HepG2 (cell line): Measurements from ENCODE around the gene ZNF530. TPM values are rescaled to one million over a fixed set of nuclear protein-coding genes. Genes with fewer than 3 reads are reported as not detected.

Source experiments
- AKAP8 ChIP-seq: sonication (generic); formaldehyde crosslinking; IDR thresholded peaks from 2 replicates; pipeline ENCODE4 v1.5.1; 2020; ENCODE audit warnings: mild to moderate bottlenecking, missing genetic modification reagents
- GABPB1 ChIP-seq: IDR thresholded peaks from 2 replicates; pipeline ENCODE4 v1.6.1; 2016; ENCODE audit warnings: mild to moderate bottlenecking, missing genetic modification reagents, moderate library complexity, missing compliant biosample characterization
- KLF16 ChIP-seq, 2 experiments: sonication (generic) in 1 of 2; formaldehyde crosslinking in 1 of 2; IDR thresholded peaks; 2 replicates each; pipeline versions ENCODE4 v1.6.1 to v1.8.0; 2016 to 2023; ENCODE audit warnings: missing genetic modification reagents in 2 of 2, missing compliant biosample characterization in 1 of 2
- KMT2B ChIP-seq: IDR thresholded peaks from 2 replicates; pipeline ENCODE4 v1.6.1; 2016; ENCODE audit warnings: missing genetic modification reagents, missing compliant biosample characterization
- PHF20 ChIP-seq: sonication (generic); formaldehyde crosslinking; IDR thresholded peaks from 2 replicates; pipeline ENCODE4 v1.5.0; 2020; ENCODE audit warnings: mild to moderate bottlenecking, missing genetic modification reagents
- PITX1 ChIP-seq: sonication (generic); formaldehyde crosslinking; IDR thresholded peaks from 2 replicates; pipeline ENCODE4 v1.5.1; 2020; ENCODE audit warnings: mild to moderate bottlenecking, missing genetic modification reagents
- SRF ChIP-seq: IDR thresholded peaks from 2 replicates; pipeline ENCODE4 v1.6.1; 2011; ENCODE audit warnings: mild to moderate bottlenecking, low read depth, low read length, moderate library complexity
- TBL1XR1 ChIP-seq: fragments of 150-350 bp; IDR thresholded peaks from 2 replicates; pipeline ENCODE4 v1.6.1; 2014; ENCODE audit warnings: borderline replicate concordance, low read length; ENCODE audit not compliant: partially characterized antibody
- TOE1 ChIP-seq: sonication (generic); formaldehyde crosslinking; IDR thresholded peaks from 2 replicates; pipeline ENCODE4 v1.4.0; 2020; ENCODE audit warnings: mild to moderate bottlenecking, missing genetic modification reagents
- YY1 ChIP-seq: IDR thresholded peaks from 2 replicates; pipeline ENCODE4 v1.6.1; 2011; ENCODE audit warnings: low read length, low read depth, moderate library complexity, mild to moderate bottlenecking; ENCODE audit not compliant: insufficient read depth, insufficient replicate concordance
- ZNF292 ChIP-seq: sonication (generic); formaldehyde crosslinking; IDR thresholded peaks from 2 replicates; pipeline ENCODE4 v1.8.1; 2022; ENCODE audit warnings: mild to moderate bottlenecking, low read depth, missing genetic modification reagents, borderline replicate concordance
- ZNF331 ChIP-seq: sonication (generic); formaldehyde crosslinking; IDR thresholded peaks from 2 replicates; pipeline ENCODE4 v1.4.0; 2020; ENCODE audit warnings: missing genetic modification reagents
- ZNF460 ChIP-seq: sonication (generic); formaldehyde crosslinking; IDR thresholded peaks from 2 replicates; pipeline ENCODE4 v1.5.1; 2020; ENCODE audit warnings: missing genetic modification reagents, mild to moderate bottlenecking, borderline replicate concordance
- ZNF556 ChIP-seq: sonication (generic); formaldehyde crosslinking; IDR thresholded peaks from 2 replicates; pipeline ENCODE4 v1.4.0; 2020; ENCODE audit warnings: mild to moderate bottlenecking, missing genetic modification reagents, borderline replicate concordance
- ZNF605 ChIP-seq: sonication (generic); formaldehyde crosslinking; IDR thresholded peaks from 2 replicates; pipeline ENCODE4 v1.8.0; 2022; ENCODE audit warnings: mild to moderate bottlenecking, missing genetic modification reagents
- ZNF614 ChIP-seq: IDR thresholded peaks from 2 replicates; pipeline ENCODE4 v1.6.1; 2018; ENCODE audit warnings: missing biosample characterization, missing genetic modification reagents, inconsistent platforms, borderline replicate concordance
- ZSCAN21 ChIP-seq: sonication (generic); formaldehyde crosslinking; IDR thresholded peaks from 2 replicates; pipeline ENCODE4 v1.8.0; 2022; ENCODE audit warnings: mild to moderate bottlenecking, missing genetic modification reagents, moderate library complexity, borderline replicate concordance
- polyA plus RNA-seq, 8 experiments: library from polyadenylated mRNA; depleted of rRNA in 3 of 8; stranded (reverse) in 7 of 8; unstranded in 1 of 8; fragments of >200 nt; fragmentation: Illumina TruSeq in 4 of 8; extraction: Trizol in 4 of 8; gene quantifications; 2 replicates each; pipeline versions ENCODE4 v1.2.1 to v1.2.3, GENCODE V29; 2011 to 2016; ENCODE audit warnings: low read depth in 4 of 8, missing spikeins in 1 of 8, mixed read lengths in 1 of 8; ENCODE audit not compliant: insufficient read depth in 1 of 8
- total RNA-seq, 5 experiments: library from RNA; depleted of rRNA; stranded (reverse); fragments of >200 nt; fragmentation: Illumina TruSeq; extraction: Trizol; gene quantifications; 2 replicates each; pipeline ENCODE4 v1.2.3, GENCODE V29; 2016; ENCODE audit warnings: low read depth in 1 of 5
- TF ChIP-seq, protein P1 (sequence below): sonication (generic); formaldehyde crosslinking; IDR thresholded peaks from 2 replicates; pipeline ENCODE4 v1.5.1; 2020; ENCODE audit warnings: missing genetic modification reagents, mild to moderate bottlenecking, borderline replicate concordance
- TF ChIP-seq, protein P2 (sequence below): sonication (generic); formaldehyde crosslinking; IDR thresholded peaks from 2 replicates; pipeline ENCODE4 v1.5.0; 2020; ENCODE audit warnings: missing genetic modification reagents
- TF ChIP-seq, protein P3 (sequence below): sonication (generic); formaldehyde crosslinking; conservative IDR thresholded peaks from 2 replicates; pipeline ENCODE4 v1.8.0; 2022; ENCODE audit warnings: mild to moderate bottlenecking, moderate library complexity, missing genetic modification reagents
- TF ChIP-seq, protein P4 (sequence below): sonication (generic); formaldehyde crosslinking; IDR thresholded peaks from 2 replicates; pipeline ENCODE4; 2020; ENCODE audit warnings: missing genetic modification reagents, mild to moderate bottlenecking, borderline replicate concordance

ZNF530 gene
- total and polyA plus RNA-seq, 2 of the 13 experiments (the other 11 are each of a cell fraction or from before 2014, with no cell fraction given), result 1.1 to 7.8 TPM

DNA sequence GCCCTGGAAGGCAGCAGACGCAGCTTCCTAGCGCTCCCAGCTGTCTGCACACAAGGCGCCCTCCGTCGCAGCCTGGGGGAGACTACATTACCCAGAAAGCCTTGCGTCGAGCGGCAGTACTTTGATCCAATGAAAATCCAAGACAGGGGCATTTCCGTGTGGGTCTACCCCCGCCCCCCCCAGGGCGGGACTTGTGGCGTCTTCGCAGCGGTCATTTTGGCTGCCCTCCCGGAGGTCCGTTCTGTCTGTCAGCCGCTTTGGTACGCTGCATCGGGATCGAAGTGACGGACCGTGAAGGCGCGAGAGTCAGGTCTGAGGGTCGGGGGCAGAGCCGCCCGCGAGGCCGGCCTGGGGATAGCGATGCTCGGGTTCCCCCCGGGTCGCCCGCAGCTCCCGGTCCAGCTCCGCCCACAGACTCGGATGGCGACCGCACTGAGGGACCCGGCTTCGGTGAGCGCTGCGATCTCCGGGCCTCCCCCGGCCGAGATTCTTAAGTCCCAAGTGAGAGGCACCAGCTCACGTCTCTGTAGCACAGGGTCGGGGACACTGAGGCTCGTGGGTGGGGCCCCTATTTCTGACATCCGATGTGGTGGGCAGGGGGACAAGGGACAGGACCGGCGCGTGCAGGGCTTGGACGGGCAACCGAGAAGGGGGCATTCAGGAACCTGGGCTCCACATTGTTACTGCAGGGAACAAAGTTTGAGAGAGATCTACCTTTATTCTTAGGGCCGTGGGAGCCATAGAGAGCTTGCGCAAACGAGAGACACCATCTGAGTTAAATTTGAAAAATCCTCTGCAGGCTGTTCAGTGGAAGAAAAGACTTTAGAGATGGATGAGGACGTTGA, 33.5 kb downstream of the ZNF530 start, which contains the start of gene ZNF211 (continued):
- TF ChIP-seq, protein P1, sequence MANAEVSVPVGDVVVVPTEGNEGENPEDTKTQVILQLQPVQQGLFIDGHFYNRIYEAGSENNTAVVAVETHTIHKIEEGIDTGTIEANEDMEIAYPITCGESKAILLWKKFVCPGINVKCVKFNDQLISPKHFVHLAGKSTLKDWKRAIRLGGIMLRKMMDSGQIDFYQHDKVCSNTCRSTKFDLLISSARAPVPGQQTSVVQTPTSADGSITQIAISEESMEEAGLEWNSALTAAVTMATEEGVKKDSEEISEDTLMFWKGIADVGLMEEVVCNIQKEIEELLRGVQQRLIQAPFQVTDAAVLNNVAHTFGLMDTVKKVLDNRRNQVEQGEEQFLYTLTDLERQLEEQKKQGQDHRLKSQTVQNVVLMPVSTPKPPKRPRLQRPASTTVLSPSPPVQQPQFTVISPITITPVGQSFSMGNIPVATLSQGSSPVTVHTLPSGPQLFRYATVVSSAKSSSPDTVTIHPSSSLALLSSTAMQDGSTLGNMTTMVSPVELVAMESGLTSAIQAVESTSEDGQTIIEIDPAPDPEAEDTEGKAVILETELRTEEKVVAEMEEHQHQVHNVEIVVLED (CRISPR knock-in tag), result peak; percentile 80; the same call in 1 of the 2 replicates
- TF ChIP-seq, protein P2, sequence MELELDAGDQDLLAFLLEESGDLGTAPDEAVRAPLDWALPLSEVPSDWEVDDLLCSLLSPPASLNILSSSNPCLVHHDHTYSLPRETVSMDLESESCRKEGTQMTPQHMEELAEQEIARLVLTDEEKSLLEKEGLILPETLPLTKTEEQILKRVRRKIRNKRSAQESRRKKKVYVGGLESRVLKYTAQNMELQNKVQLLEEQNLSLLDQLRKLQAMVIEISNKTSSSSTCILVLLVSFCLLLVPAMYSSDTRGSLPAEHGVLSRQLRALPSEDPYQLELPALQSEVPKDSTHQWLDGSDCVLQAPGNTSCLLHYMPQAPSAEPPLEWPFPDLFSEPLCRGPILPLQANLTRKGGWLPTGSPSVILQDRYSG (CRISPR knock-in tag), result no peak
- peak; percentile 97 for TF ChIP-seq GABPB1
- TF ChIP-seq PITX1 (CRISPR knock-in tag), result peak; percentile 71; the same call in 1 of the 2 replicates
- no peak for TF ChIP-seq TOE1 (CRISPR knock-in tag)
- no peak; the same call in 1 of the 2 replicates for TF ChIP-seq ZNF460 (CRISPR knock-in tag)
- TF ChIP-seq, protein P3, sequence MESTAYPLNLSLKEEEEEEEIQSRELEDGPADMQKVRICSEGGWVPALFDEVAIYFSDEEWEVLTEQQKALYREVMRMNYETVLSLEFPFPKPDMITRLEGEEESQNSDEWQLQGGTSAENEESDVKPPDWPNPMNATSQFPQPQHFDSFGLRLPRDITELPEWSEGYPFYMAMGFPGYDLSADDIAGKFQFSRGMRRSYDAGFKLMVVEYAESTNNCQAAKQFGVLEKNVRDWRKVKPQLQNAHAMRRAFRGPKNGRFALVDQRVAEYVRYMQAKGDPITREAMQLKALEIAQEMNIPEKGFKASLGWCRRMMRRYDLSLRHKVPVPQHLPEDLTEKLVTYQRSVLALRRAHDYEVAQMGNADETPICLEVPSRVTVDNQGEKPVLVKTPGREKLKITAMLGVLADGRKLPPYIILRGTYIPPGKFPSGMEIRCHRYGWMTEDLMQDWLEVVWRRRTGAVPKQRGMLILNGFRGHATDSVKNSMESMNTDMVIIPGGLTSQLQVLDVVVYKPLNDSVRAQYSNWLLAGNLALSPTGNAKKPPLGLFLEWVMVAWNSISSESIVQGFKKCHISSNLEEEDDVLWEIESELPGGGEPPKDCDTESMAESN (CRISPR knock-in tag), result 0 out of 2 replicates have a peak, but pooled peaks have one; percentile 22
- peak; percentile 96 for TF ChIP-seq KMT2B (CRISPR knock-in tag)
- peak; percentile 41; the same call in 1 of the 2 replicates for TF ChIP-seq ZNF331 (CRISPR knock-in tag)
- peak; percentile 72 for TF ChIP-seq ZNF605 (CRISPR knock-in tag)
- TF ChIP-seq AKAP8, result peak; percentile 64; the same call in 1 of the 2 replicates
- TF ChIP-seq ZSCAN21, result 0 out of 2 replicates have a peak, but pooled peaks have one; percentile 51
- TF ChIP-seq ZNF556 (CRISPR knock-in tag), result peak; percentile 57; the same call in 1 of the 2 replicates
- peak; percentile 59; the same call in 1 of the 2 replicates for TF ChIP-seq ZNF614
- peak; percentile 61; the same call in 1 of the 2 replicates for TF ChIP-seq ZNF292 (CRISPR knock-in tag)
- TF ChIP-seq YY1, result peak; percentile 88
- TF ChIP-seq, protein P4, sequence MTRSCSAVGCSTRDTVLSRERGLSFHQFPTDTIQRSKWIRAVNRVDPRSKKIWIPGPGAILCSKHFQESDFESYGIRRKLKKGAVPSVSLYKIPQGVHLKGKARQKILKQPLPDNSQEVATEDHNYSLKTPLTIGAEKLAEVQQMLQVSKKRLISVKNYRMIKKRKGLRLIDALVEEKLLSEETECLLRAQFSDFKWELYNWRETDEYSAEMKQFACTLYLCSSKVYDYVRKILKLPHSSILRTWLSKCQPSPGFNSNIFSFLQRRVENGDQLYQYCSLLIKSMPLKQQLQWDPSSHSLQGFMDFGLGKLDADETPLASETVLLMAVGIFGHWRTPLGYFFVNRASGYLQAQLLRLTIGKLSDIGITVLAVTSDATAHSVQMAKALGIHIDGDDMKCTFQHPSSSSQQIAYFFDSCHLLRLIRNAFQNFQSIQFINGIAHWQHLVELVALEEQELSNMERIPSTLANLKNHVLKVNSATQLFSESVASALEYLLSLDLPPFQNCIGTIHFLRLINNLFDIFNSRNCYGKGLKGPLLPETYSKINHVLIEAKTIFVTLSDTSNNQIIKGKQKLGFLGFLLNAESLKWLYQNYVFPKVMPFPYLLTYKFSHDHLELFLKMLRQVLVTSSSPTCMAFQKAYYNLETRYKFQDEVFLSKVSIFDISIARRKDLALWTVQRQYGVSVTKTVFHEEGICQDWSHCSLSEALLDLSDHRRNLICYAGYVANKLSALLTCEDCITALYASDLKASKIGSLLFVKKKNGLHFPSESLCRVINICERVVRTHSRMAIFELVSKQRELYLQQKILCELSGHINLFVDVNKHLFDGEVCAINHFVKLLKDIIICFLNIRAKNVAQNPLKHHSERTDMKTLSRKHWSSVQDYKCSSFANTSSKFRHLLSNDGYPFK (CRISPR knock-in tag), result peak; percentile 65; the same call in 1 of the 2 replicates
- TF ChIP-seq TBL1XR1, result peak; percentile 19
- TF ChIP-seq PHF20 (CRISPR knock-in tag), result peak; percentile 65; the same call in 1 of the 2 replicates
- TF ChIP-seq SRF, result no peak
- peak in 1 of 2 experiments; percentile 87; a peak in 2 of 4 replicates for TF ChIP-seq KLF16 (CRISPR knock-in tag; IDR thresholded peaks at IDR 0.05)
